Measurements from ENCODE around the gene SEPTIN8.
A peak's percentile ranks its signal among the peaks of the same experiment; 100 is the strongest.

The SEPTIN8 gene
- total RNA-seq, result 22.3 to 33.0 reads per million in 2 donors

DNA sequence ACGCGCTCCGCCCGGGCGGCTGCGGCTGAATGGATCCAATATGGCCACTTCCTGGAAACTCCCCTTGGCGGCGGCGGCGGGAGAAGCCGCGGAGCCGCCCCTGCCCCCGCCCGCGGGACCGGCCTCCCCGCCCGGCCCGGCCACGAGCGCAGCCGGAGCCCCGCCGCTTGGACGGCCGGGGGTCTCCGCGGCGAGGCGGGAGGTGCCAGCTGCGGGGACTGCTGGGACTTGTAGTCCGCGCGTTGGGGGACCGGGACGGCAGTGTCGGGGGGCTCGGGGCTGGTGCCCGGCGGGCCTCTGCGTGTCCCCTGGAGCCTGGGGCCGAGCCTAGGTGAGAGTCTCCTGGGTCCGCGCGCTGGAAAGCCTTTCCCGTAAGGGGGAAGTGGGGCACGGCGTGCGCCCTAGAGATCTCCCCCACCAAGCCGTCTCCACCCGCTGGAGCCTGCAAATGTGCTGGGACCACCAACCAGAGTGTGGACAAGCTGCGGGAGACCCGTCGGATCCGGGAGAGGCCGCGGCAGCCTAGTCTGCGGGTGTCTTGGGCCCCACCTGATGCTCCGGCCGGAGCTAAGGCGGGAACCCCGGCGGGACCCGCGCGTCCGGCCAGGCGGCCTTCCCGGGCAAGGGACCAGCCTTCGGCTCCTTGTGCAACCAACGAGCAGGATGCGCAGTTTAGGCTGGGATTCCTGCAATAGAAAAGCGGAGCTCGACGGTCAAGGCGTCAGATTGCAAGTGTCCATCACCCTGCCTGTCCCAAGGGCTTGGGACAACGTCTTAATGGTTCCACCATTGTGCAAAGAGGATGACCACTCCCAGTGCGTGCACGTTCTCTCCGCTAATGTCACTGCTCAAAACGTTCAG lies at the start of gene SEPTIN8:
TSS of gene SEPTIN8 (minus strand) at position 31 of the 861 bp plus-strand sequence. CDS start 102 bp downstream, outside the sequence.
- peak; percentile 40 for DNase-seq

- no peak for DNase-seq
Measured at GRCh38 chr5:132826424-132827082, 49.5 kb upstream of the SEPTIN8 start.

- DNase-seq, result no peak
Measured at GRCh38 chr5:132825834-132826391, 48.9 kb upstream of the SEPTIN8 start.

DNA sequence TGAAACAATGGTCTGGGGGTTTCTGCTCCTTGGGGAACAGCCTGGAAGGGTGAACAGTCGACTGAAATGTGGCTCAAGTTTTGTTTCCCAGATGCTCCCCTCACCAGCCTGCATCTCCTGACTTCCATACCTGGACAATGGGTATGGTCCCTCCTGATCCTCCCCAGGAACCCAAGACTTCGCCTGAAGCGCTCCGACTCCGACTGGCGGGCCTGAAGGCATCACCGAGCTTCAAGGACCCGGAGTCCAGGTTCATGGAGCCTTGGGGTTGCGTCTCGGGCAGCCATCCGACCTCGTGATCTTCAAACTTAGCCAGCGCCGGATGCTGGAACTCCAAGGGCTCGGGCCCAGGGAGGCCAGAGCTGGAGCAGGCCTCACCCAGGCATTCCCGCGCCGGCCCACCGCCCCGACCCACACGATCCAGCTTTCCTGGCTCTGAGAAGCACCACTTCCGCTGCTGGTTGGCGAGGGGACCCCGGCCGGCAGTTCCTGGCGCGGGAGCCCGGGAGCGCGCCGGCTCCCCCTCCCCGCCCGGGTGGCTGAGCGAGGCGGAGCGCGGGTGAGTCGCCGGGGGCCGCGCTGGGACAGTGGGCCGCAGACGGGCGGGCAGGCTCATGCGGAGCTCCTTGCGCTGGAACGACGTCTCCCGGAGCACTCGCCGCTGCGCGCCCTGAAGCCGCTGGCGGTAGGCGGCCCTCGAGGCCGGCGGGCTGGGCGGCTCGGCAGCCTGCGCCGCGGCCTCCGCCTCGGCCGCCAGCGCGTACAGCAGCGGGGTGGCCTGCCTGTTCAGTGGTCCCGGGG lies 48.2 kb upstream of the SEPTIN8 start:
- no peak for DNase-seq

DNA sequence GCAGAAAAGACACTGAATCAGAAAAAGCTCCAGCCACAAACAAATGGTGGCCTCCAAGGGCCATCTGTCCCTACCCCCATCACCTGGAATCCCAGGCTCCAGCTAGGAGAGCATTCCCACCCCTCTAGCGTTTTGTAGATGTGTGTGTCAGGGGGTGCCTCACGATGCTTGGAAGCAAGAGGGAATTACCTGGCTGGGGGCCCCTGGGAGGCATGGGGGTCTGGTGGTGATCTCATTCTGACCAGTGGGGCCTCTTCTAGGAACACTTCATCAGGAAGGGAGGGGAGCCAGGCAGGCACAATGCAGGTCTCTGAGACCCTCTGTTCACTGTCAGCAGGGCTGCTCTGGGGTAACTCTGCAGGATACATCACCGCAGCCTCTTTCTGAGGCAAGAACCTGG lies 47.4 kb upstream of the SEPTIN8 start:
- no peak for DNase-seq

GRCh38 chr5:132823481-132824050 lies 46.5 kb upstream of the SEPTIN8 start:
- no peak for DNase-seq

DNA sequence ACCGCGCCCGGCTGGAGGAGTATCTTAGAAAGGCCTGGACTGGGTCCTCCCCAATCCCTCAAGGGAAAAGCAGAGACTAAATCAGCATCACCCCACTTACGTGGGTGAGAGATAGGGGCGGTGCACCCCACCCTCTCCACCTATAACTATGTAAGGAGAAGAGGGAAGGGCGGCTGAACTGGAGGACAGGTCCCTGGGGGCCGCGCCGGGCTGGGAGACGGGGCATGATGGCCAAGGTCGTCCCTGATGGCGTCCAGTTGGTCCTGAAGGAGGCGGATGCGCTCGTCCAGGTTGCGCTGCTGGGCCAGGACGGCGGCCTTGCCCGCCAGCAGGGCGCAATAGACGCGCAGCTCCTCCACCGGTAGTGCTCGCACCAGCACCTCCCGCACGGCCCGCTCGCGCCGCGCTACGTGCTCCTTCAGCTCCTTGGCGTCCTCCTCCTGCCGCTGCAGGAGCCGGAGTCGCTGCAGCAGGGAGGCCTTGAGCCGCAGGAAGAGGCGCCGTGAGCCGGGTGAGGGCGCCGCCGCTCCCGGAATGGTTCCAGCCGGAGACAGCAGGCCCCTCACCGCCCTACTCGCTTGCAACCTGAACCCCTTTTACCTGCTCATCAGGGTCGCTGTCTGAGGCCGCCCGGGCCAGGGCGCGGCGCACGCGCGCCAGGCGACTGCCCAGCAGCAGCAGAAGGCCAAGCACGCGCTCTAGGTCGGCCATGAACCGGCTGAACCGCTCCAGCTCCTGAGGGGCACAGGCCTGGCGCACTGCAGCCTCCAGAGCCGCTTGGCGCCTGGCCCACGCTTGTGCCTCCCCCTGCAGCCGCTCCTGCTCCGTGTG lies 45.8 kb upstream of the SEPTIN8 start:
- DNase-seq, result no peak

DNA sequence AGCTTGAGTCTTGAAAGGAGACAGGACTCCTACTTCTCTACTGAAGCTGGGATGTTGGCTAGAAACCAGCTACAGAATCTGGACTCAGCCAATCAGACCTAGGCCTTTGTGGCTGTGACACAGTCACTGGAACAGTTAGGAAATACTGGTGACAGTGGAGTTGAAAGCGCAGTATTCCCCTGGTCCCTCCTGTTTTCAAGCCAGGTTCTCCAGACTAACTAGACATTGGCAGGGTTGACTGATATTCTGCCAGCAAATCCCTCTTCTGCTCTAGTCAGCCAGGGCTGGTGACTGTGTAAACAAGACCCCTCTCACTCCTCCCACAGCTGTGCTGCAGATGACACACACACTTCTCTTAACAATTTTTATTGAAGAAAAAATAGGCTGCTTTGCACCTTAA lies 44.8 kb upstream of the SEPTIN8 start:
- DNase-seq, result no peak

DNA sequence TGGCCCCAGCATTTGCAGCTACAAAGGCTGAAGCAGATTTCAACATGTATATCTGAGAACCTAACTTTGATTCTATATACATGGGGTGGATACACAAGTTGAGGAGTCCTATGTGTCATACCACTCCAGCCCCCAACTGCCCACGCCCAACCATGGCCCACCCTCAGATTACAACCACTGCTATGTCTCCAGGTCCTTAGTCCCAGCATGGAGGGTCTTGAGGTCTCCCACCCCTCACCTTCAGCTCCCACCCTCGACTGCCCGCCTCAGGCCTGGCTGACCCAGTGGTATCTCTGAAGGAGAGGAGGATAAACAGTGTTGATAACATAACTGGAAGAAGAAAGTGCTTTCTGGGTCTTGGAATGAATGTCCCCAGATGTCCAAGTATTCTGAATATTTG lies 44.3 kb upstream of the SEPTIN8 start:
- no peak for DNase-seq

DNA sequence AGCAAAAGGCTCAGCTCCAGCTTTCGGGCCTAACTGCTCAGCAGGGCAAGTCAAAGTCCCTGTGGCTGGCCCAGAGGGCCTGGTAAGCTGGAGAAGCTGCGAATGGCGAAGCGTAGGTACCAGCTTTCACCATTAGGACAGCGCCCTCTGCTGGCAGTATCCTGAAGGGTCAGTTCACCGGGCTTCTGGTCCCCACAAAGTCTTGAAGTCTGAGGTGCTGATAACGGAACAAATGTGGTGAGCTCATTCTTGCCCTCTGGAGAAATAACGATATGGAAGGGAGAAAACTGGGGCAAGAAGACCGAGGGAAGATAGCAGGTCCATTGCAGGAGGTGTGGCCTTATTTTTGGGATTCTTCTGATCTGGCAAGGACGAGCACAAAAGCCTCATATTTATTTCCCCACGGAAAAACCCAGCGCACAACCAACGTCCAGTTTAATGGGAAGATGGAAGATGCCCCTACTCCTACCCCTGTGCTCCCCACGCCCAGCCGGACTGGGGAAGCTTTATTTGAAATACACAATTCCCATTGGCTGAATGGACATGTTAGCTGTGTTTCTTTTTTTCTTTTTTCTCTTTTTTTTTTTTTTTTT lies 43.2 kb upstream of the SEPTIN8 start:
- no peak for DNase-seq

GRCh38 chr5:132819468-132819867 lies 42.4 kb upstream of the SEPTIN8 start:
- DNase-seq, result no peak

DNA sequence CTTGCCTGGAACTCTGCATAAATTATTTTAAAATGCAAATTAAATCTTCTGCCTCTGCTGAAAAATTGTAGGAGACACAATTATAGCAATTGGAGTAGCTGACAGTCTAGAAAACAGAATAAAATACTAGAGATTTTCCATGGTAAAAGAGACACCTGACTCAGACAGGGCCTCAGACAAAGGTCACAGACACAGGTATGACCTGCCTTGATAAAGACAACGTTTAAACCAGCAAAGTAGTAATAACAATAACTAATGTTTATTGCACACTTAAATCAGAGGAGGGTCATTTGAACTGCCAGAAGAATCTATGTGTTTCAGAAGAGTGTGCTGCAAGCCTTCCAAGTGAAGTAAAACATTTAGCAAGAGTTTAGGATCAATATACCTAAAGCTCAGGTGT lies 40.0 kb upstream of the SEPTIN8 start:
- DNase-seq, result no peak

DNA sequence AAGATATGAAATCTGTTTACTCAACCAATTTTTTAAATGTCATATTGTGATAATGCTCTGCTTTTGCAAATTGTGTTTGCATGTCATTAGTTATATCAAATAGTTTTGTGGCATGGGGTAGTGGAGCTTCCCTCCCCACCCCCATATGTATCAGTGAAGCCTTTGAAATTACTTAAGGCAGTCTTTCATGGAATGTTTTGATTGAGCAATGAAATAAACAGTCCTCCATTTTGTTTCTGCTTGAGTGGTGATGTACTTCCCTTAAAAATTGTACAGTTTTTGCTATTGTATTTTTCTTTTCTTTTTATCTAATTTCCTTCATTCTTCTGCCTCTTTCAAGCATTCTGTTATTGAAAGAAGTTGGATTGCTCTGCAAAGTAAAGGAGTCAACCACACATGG lies 39.5 kb upstream of the SEPTIN8 start:
- no peak for DNase-seq

DNA sequence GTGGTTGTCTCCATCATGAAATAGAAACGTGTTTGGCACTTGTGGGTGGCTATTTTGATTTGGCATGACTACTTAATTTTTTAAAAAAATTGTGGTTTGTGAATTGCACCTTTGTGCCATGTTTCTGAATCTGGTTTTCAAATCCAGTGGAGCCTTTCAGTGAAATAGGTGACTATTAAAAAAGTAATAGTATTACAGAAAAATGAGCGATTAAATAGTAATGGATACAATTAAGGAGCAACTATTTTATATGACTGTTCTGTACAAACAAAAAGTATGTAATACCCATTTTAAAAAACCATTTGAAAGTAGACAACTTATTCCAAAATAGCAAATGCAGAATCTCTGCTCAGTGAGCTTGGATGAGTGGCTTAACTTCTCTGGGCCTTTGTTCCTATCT lies 39.0 kb upstream of the SEPTIN8 start:
- no peak for DNase-seq

DNA sequence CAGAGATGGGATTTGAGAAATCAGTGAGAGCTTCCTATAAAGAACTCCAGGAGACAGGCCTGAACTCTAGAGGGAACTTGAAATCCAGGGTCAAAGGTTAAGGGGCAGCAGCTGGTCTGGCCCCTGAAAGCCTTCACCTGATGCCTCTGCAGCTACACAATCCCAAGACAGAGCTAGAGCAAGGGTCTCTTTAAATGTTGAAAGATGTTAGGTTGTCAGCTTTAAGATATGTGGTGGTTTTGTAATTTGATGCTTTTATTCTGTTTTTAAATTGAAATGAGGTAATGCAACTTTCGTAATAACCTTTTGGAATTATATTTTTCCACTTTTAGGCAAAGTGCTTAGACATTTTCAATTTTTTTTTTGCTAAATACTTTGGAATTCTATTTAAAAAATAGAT lies 38.4 kb upstream of the SEPTIN8 start:
- no peak for DNase-seq

GRCh38 chr5:132814503-132815294 lies 37.7 kb upstream of the SEPTIN8 start:
- DNase-seq, result no peak

DNA sequence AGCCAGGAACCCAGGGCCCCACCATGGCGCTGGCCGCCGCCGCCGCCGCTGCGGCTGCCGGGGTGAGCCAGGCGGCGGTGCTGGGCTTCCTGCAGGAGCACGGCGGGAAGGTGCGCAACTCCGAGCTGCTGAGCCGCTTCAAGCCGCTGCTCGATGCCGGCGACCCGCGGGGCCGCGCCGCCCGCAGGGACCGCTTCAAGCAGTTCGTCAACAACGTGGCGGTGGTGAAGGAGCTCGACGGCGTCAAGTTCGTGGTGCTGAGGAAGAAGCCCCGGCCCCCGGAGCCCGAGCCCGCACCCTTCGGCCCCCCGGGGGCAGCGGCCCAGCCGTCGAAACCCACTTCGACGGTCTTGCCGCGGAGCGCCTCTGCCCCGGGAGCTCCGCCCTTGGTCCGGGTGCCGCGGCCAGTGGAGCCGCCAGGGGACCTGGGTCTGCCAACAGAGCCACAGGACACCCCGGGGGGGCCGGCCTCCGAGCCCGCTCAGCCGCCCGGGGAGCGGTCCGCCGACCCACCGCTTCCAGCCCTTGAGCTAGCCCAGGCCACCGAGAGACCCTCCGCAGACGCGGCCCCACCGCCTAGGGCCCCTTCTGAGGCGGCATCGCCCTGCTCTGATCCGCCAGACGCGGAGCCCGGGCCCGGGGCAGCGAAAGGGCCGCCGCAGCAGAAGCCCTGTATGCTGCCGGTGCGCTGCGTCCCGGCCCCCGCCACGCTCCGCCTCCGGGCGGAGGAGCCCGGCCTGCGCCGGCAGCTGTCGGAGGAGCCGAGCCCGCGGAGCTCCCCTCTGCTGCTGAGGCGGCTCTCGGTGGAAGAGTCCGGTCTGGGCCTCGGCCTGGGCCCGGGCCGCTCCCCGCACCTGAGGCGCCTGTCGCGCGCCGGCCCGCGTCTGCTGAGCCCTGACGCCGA lies 36.8 kb upstream of the SEPTIN8 start:
- DNase-seq, result no peak

- no peak for DNase-seq
Measured at GRCh38 chr5:132812781-132813598, 36.0 kb upstream of the SEPTIN8 start, which contains the start of gene SOWAHA. Gene SOWAHA (plus strand): TSS chr5:132813302. CDS start chr5:132813622, 320 bp downstream.

Data from activated gamma-delta T cell (primary cell).